SK-N-SH (cell line): ENCODE data around the gene PKN1. TPM values are rescaled to one million over a fixed set of nuclear protein-coding genes. Genes with fewer than 3 reads are reported as not detected.

ENCODE experiments used
- CTCF ChIA-PET: fragments of 300-600, 350-600 bp; formaldehyde crosslinking; extraction: SDS; loops from one replicate; lab custom pipeline; 2021; lab: Yijun Ruan, JAX
- POLR2A ChIA-PET: fragments of 350-600 bp; sonication (Branson Sonifier 250); formaldehyde crosslinking; extraction: SDS; loops from one replicate; lab custom pipeline; 2020; ENCODE audit warnings: antibody characterized with exemption, inconsistent platforms; lab: Yijun Ruan, JAX
- DNase-seq: peaks from one replicate; pipeline ENCODE4 v3.0.0; 2012
- H2AFZ ChIP-seq: fragments of 200-600 bp; sonication (generic); 2 replicates; pipeline ENCODE4 v1.8.1; 2016; ENCODE audit warnings: antibody characterized with exemption, mild to moderate bottlenecking, low read depth
- H3F3A ChIP-seq: fragments of 200-600 bp; sonication (generic); replicated peaks from 2 replicates; pipeline ENCODE3; 2016; ENCODE audit warnings: antibody characterized with exemption, mild to moderate bottlenecking; ENCODE audit not compliant: insufficient read depth
- H3K27ac ChIP-seq, 2 experiments: fragments of 200-500 bp in 1 of 2; fragments of 200-600 bp in 1 of 2; sonication (Bioruptor generic) in 1 of 2; sonication (generic), shearing (Covaris generic) in 1 of 2; 2 replicates each; pipeline versions ENCODE4 v1.5.1 to v1.6.1; 2014 to 2016; ENCODE audit warnings: low read depth in 2 of 2, inconsistent platforms in 1 of 2, low read length in 1 of 2, mild to moderate bottlenecking in 1 of 2, mixed read lengths in 1 of 2
- H3K27me3 ChIP-seq: fragments of 200-600 bp; sonication (generic), shearing (Covaris generic); 2 replicates; pipeline ENCODE4 v1.6.1; 2016; ENCODE audit warnings: mixed run types; ENCODE audit not compliant: insufficient read depth
- H3K36me3 ChIP-seq, 2 experiments: fragments of 200-500 bp in 1 of 2; fragments of 200-600 bp in 1 of 2; sonication (Bioruptor generic) in 1 of 2; sonication (generic) in 1 of 2; replicated peaks in 1 of 2; 2 replicates each; pipeline versions ENCODE3 to v1.5.1; 2014 to 2016; ENCODE audit warnings: low read length in 1 of 2, mild to moderate bottlenecking in 1 of 2; ENCODE audit not compliant: insufficient read depth in 2 of 2, control insufficient read depth in 1 of 2
- H3K4me1 ChIP-seq, 2 experiments: fragments of 200-500 bp in 1 of 2; fragments of 200-600 bp in 1 of 2; sonication (Bioruptor generic) in 1 of 2; sonication (generic), shearing (Covaris generic) in 1 of 2; 2 replicates each; pipeline versions ENCODE4 v1.5.1 to v1.6.1; 2014 to 2016; ENCODE audit warnings: low read depth in 1 of 2, low read length in 1 of 2, mixed run types in 1 of 2; ENCODE audit not compliant: insufficient read depth in 2 of 2, control insufficient read depth in 1 of 2
- H3K4me2 ChIP-seq: fragments of 200-600 bp; sonication (generic), shearing (Covaris generic); 2 replicates; pipeline ENCODE4 v1.6.1; 2017; ENCODE audit warnings: mixed run types
- H3K4me3 ChIP-seq, 2 experiments: fragments of 200-500 bp in 1 of 2; fragments of 200-600 bp in 1 of 2; sonication (Bioruptor generic) in 1 of 2; sonication (generic), shearing (Covaris generic) in 1 of 2; 2 replicates each; pipeline versions ENCODE4 v1.5.1 to v1.8.1; 2014 to 2016; ENCODE audit warnings: low read depth in 2 of 2, inconsistent platforms in 1 of 2, low read length in 1 of 2, mild to moderate bottlenecking in 1 of 2, mixed read lengths in 1 of 2, moderate library complexity in 1 of 2
- H3K79me2 ChIP-seq: fragments of 200-600 bp; sonication (generic); 2 replicates; pipeline ENCODE4 v1.8.1; 2017; ENCODE audit warnings: mild to moderate bottlenecking; ENCODE audit not compliant: insufficient read depth
- H3K9ac ChIP-seq: fragments of 200-600 bp; sonication (generic); 2 replicates; pipeline ENCODE4 v1.6.1; 2017; ENCODE audit warnings: mixed run types
- H3K9me2 ChIP-seq: fragments of 200-600 bp; sonication (generic); 2 replicates; pipeline ENCODE4 v1.6.1; 2017; ENCODE audit warnings: mixed run types
- H3K9me3 ChIP-seq: fragments of 200-600 bp; sonication (generic); 2 replicates; pipeline ENCODE4 v1.6.1; 2017; ENCODE audit warnings: mixed run types, mild to moderate bottlenecking, moderate library complexity
- H4K20me1 ChIP-seq: fragments of 200-600 bp; sonication (generic); 2 replicates; pipeline ENCODE4 v1.6.1; 2017; ENCODE audit warnings: mild to moderate bottlenecking, mixed run types; ENCODE audit not compliant: insufficient read depth
- CHD2 ChIP-seq: fragments of 150-350 bp; IDR thresholded peaks from 2 replicates; pipeline ENCODE4 v1.6.1; 2018; ENCODE audit warnings: low read length; ENCODE audit not compliant: partially characterized antibody
- ELF1 ChIP-seq: IDR thresholded peaks from 2 replicates; pipeline ENCODE4 v1.4.0; 2012
- EZH2phosphoT487 ChIP-seq: fragments of 200-600 bp; sonication (generic); IDR thresholded peaks from 2 replicates; pipeline ENCODE4 v1.6.1; 2017; ENCODE audit warnings: low read depth, mixed run types, mild to moderate bottlenecking, antibody characterized with exemption, moderate library complexity, borderline replicate concordance
- FOSL2 ChIP-seq: IDR thresholded peaks from 2 replicates; pipeline ENCODE4 v1.4.0; 2012; ENCODE audit warnings: low read depth, mild to moderate bottlenecking, moderate library complexity, borderline replicate concordance
- FOXJ3 ChIP-seq: sonication (generic); formaldehyde crosslinking; IDR thresholded peaks from 2 replicates; pipeline ENCODE4 v1.5.1; 2020; ENCODE audit warnings: mild to moderate bottlenecking, missing genetic modification reagents
- FOXM1 ChIP-seq: IDR thresholded peaks from 2 replicates; pipeline ENCODE4 v1.4.0; 2012; ENCODE audit warnings: low read depth, mild to moderate bottlenecking
- GABPA ChIP-seq: IDR thresholded peaks from 2 replicates; pipeline ENCODE4 v1.4.0; 2012; ENCODE audit warnings: low read depth, mild to moderate bottlenecking
- GATA2 ChIP-seq: sonication (generic); formaldehyde crosslinking; IDR thresholded peaks from 2 replicates; pipeline ENCODE4 v1.5.0; 2020; ENCODE audit warnings: mild to moderate bottlenecking, missing genetic modification reagents
- IRF3 ChIP-seq: fragments of 150-350 bp; IDR thresholded peaks from 2 replicates; pipeline ENCODE4 v1.6.1; 2016; ENCODE audit warnings: mild to moderate bottlenecking, low read depth, low read length
- JUND ChIP-seq: IDR thresholded peaks from 2 replicates; pipeline ENCODE4 v1.4.0; 2012
- MEF2A ChIP-seq: IDR thresholded peaks from 2 replicates; pipeline ENCODE4 v1.4.0; 2012; ENCODE audit warnings: low read depth, borderline replicate concordance
- NRF1 ChIP-seq: IDR thresholded peaks from 2 replicates; pipeline ENCODE4 v1.6.1; 2012; ENCODE audit warnings: low read depth, mild to moderate bottlenecking, low read length
- POLR2AphosphoS5 ChIP-seq: IDR thresholded peaks from 2 replicates; pipeline ENCODE4 v1.6.1; 2012; ENCODE audit warnings: low read depth, low read length
- RCOR1 ChIP-seq: fragments of 150-350 bp; IDR thresholded peaks from 2 replicates; pipeline ENCODE4 v1.6.1; 2017; ENCODE audit warnings: antibody characterized with exemption, low read length
- RFX5 ChIP-seq: IDR thresholded peaks from 2 replicates; pipeline ENCODE4 v1.6.1; 2012; ENCODE audit warnings: mild to moderate bottlenecking, improper control_type of control experiment, low read length
- RXRA ChIP-seq: IDR thresholded peaks from 2 replicates; pipeline ENCODE4 v1.4.0; 2012; ENCODE audit warnings: low read depth, mild to moderate bottlenecking, borderline replicate concordance
- SIN3A ChIP-seq: IDR thresholded peaks from 2 replicates; pipeline ENCODE4 v1.6.1; 2012; ENCODE audit warnings: low read depth, mild to moderate bottlenecking, low read length, moderate library complexity, borderline replicate concordance
- TAF1 ChIP-seq: IDR thresholded peaks from 2 replicates; pipeline ENCODE4 v1.6.1; 2012; ENCODE audit warnings: low read depth, mild to moderate bottlenecking, low read length, moderate library complexity, borderline replicate concordance
- TCF12 ChIP-seq: IDR thresholded peaks from 2 replicates; pipeline ENCODE4 v1.4.0; 2012
- WGBS: methylation state at CpG from one replicate; pipeline ENCODE4 v1.1.6; 2017; ENCODE audit warnings: low lambda C conversion rate; 5-methylcytosine and 5-hydroxymethylcytosine counted together
- polyA plus RNA-seq, 3 experiments: library from polyadenylated mRNA; depleted of rRNA; stranded (reverse); fragments of >200 nt; gene quantifications; 2 replicates each; pipeline ENCODE4 v1.2.3, GENCODE V29; 2012
- TF ChIP-seq, protein P1 (sequence below): IDR thresholded peaks from 2 replicates; pipeline ENCODE4 v1.4.0; 2012; ENCODE audit warnings: low read depth, borderline replicate concordance
- TF ChIP-seq, protein P2 (sequence below): IDR thresholded peaks from 2 replicates; pipeline ENCODE4 v1.6.1; 2012; ENCODE audit warnings: mild to moderate bottlenecking, low read depth, low read length, moderate library complexity
- TF ChIP-seq, protein P3 (sequence below): IDR thresholded peaks from 2 replicates; pipeline ENCODE4 v1.4.0; 2012; ENCODE audit warnings: low read depth

The PKN1 gene
- polyA plus RNA-seq, 1 of the 3 experiments (the other 2 are of a cell fraction): 99.6 TPM

DNA sequence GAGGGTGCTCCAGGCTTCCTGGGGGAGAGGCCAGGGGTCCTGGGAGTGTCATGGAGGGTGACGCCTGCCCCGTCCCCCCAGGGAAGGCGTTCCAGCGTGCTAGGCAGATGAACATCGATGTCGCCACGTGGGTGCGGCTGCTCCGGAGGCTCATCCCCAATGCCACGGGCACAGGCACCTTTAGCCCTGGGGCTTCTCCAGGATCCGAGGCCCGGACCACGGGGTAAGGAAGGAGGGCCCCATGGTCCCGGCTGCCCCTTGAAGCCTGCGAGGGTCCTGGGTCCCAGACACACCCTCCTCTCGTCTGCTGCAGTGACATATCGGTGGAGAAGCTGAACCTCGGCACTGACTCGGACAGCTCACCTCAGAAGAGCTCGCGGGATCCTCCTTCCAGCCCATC, 30.6 kb downstream of the PKN1 start:
- ChIA-PET POLR2A (no interaction called here), CTCF (interaction anchor here (1.0 kb wide), 1 partner anchor 8 kb away, joined by 3 read pairs; no protein-coding TSS in a partner anchor)
- H3K4me2 ChIP-seq: no peak overlapping the region
- H3K9ac ChIP-seq: no peak overlapping the region
- H3F3A ChIP-seq: peaks cover 15% of the 10 kb centered on the region
- no peaks in the 10 kb centered on the region for H3K4me1 ChIP-seq
- no peak for DNase-seq
- peaks cover 16 to 19% of the 10 kb centered on the region in 2 experiments for H3K36me3 ChIP-seq
- TF ChIP-seq, protein P1, sequence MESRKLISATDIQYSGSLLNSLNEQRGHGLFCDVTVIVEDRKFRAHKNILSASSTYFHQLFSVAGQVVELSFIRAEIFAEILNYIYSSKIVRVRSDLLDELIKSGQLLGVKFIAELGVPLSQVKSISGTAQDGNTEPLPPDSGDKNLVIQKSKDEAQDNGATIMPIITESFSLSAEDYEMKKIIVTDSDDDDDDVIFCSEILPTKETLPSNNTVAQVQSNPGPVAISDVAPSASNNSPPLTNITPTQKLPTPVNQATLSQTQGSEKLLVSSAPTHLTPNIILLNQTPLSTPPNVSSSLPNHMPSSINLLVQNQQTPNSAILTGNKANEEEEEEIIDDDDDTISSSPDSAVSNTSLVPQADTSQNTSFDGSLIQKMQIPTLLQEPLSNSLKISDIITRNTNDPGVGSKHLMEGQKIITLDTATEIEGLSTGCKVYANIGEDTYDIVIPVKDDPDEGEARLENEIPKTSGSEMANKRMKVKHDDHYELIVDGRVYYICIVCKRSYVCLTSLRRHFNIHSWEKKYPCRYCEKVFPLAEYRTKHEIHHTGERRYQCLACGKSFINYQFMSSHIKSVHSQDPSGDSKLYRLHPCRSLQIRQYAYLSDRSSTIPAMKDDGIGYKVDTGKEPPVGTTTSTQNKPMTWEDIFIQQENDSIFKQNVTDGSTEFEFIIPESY: no peak
- TF ChIP-seq FOXM1 (no peak), RXRA (no peak), NRF1 (no peak), POLR2AphosphoS5 (no peak), TAF1 (no peak), FOXJ3 (CRISPR knock-in tag) (no peak), RFX5 (no peak), EZH2phosphoT487 (no peak), MEF2A (no peak), RCOR1 (no peak), GABPA (no peak), IRF3 (no peak), CHD2 (no peak), ELF1 (no peak)
- H3K79me2 ChIP-seq: no peaks in the 10 kb centered on the region
- H3K27me3 ChIP-seq: no peaks in the 10 kb centered on the region
- WGBS: 95% methylated on average over 17 of the region's 21 CpGs
- no peaks in the 10 kb centered on the region for H3K9me3 ChIP-seq
- H2AFZ ChIP-seq: no peak overlapping the region
- no peaks in the 10 kb centered on the region for H3K9me2 ChIP-seq
- H3K4me3 ChIP-seq: no peak overlapping the region
- H3K27ac ChIP-seq: no peak overlapping the region
- no peaks in the 10 kb centered on the region for H4K20me1 ChIP-seq

- no peak overlapping the region for H2AFZ ChIP-seq
- H3F3A ChIP-seq: peaks cover 14% of the 10 kb centered on the region
- TF ChIP-seq GATA2 (no peak), FOSL2 (no peak), TCF12 (no peak), JUND (no peak), MEF2A (no peak), RCOR1 (no peak), RFX5 (no peak), SIN3A (no peak), EZH2phosphoT487 (no peak), RXRA (no peak)
- TF ChIP-seq, protein P2, sequence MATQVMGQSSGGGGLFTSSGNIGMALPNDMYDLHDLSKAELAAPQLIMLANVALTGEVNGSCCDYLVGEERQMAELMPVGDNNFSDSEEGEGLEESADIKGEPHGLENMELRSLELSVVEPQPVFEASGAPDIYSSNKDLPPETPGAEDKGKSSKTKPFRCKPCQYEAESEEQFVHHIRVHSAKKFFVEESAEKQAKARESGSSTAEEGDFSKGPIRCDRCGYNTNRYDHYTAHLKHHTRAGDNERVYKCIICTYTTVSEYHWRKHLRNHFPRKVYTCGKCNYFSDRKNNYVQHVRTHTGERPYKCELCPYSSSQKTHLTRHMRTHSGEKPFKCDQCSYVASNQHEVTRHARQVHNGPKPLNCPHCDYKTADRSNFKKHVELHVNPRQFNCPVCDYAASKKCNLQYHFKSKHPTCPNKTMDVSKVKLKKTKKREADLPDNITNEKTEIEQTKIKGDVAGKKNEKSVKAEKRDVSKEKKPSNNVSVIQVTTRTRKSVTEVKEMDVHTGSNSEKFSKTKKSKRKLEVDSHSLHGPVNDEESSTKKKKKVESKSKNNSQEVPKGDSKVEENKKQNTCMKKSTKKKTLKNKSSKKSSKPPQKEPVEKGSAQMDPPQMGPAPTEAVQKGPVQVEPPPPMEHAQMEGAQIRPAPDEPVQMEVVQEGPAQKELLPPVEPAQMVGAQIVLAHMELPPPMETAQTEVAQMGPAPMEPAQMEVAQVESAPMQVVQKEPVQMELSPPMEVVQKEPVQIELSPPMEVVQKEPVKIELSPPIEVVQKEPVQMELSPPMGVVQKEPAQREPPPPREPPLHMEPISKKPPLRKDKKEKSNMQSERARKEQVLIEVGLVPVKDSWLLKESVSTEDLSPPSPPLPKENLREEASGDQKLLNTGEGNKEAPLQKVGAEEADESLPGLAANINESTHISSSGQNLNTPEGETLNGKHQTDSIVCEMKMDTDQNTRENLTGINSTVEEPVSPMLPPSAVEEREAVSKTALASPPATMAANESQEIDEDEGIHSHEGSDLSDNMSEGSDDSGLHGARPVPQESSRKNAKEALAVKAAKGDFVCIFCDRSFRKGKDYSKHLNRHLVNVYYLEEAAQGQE: no peak
- TF ChIP-seq, protein P3, sequence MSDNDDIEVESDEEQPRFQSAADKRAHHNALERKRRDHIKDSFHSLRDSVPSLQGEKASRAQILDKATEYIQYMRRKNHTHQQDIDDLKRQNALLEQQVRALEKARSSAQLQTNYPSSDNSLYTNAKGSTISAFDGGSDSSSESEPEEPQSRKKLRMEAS: no peak
- H3K79me2 ChIP-seq: no peaks in the 10 kb centered on the region
- WGBS: 89% methylated on average over 10 of the region's 12 CpGs
- POLR2A ChIA-PET: no interaction called here
- no peak overlapping the region for H3K4me3 ChIP-seq
- H3K9me3 ChIP-seq: no peaks in the 10 kb centered on the region
- CTCF ChIA-PET: interaction anchor here (1.4 to 3.5 kb wide), 2 partner anchors 13 to 60 kb away, joined by 6 to 31 read pairs; no protein-coding TSS in a partner anchor
- H3K27me3 ChIP-seq: no peaks in the 10 kb centered on the region
- H3K9me2 ChIP-seq: no peaks in the 10 kb centered on the region
- no peak overlapping the region for H3K27ac ChIP-seq
- H3K36me3 ChIP-seq: peaks cover 10 to 28% of the 10 kb centered on the region in 2 experiments
- no peak overlapping the region for H3K9ac ChIP-seq
- H3K4me2 ChIP-seq: no peak overlapping the region
- H3K4me1 ChIP-seq: peaks cover 0 to 6% of the 10 kb centered on the region in 2 experiments; a peak in 1 of 4 replicates
- no peaks in the 10 kb centered on the region for H4K20me1 ChIP-seq
- DNase-seq: no peak
These were observed 34.3 kb downstream of the PKN1 start for GRCh38 chr19:14467391-14467790.
